ENCODE results near the gene ZNF423. TPM values are rescaled to one million over a fixed set of nuclear protein-coding genes. Genes with fewer than 3 reads are reported as not detected.

The ZNF423 gene
- total and polyA plus RNA-seq, 4 donors: 16.9 to 43.0 (median 34.4) TPM

- Histone ChIP-seq H3K4me1 (ENCODE audit: control insufficient read depth, insufficient read depth, low read length) (peaks cover 43% of the 10 kb centered on the region), H3K4me3 (ENCODE audit: low read depth, low read length) (no peak overlapping the region), H3K36me3 (ENCODE audit: control insufficient read depth, insufficient read depth, low read length) (no peaks in the 10 kb centered on the region), H3K9me3 (ENCODE audit: control insufficient read depth, insufficient read depth, low read length) (no peaks in the 10 kb centered on the region), H3K27ac (ENCODE audit: low read depth, low read length) (no peak overlapping the region), H3K27me3 (ENCODE audit: control insufficient read depth, insufficient read depth, low read length) (no peaks in the 10 kb centered on the region)
- DNase-seq (ENCODE audit: low read depth in 4 of 6, low spot score in 6 of 6): no peak
- 54% methylated on average over 1 of the region's 5 CpGs for WGBS (ENCODE audit: insufficient coverage)
Observed at GRCh38 chr16:49588729-49589384, 267.1 kb downstream of the ZNF423 start.

GRCh38 chr16:49588026-49588425 lies 267.9 kb downstream of the ZNF423 start:
- H3K27ac ChIP-seq (ENCODE audit: low read depth, low read length): no peak overlapping the region
- H3K27me3 ChIP-seq (ENCODE audit: control insufficient read depth, insufficient read depth, low read length): no peaks in the 10 kb centered on the region
- H3K4me3 ChIP-seq (ENCODE audit: low read depth, low read length): no peak overlapping the region
- H3K36me3 ChIP-seq (ENCODE audit: control insufficient read depth, insufficient read depth, low read length): no peaks in the 10 kb centered on the region
- H3K9me3 ChIP-seq (ENCODE audit: control insufficient read depth, insufficient read depth, low read length): no peaks in the 10 kb centered on the region
- H3K4me1 ChIP-seq (ENCODE audit: control insufficient read depth, insufficient read depth, low read length): peaks cover 39% of the 10 kb centered on the region
- no peak for DNase-seq (ENCODE audit: low read depth in 4 of 6, low spot score in 6 of 6)
- WGBS (ENCODE audit: insufficient coverage): 91% methylated on average over 3 of the region's 3 CpGs

- H3K4me1 ChIP-seq (ENCODE audit: control insufficient read depth, insufficient read depth, low read length): peaks cover 34% of the 10 kb centered on the region
- no peak overlapping the region for H3K4me3 ChIP-seq (ENCODE audit: low read depth, low read length)
- WGBS (ENCODE audit: insufficient coverage): 90% methylated on average over 1 of the region's 1 CpG
- no peak overlapping the region for H3K27ac ChIP-seq (ENCODE audit: low read depth, low read length)
- no peaks in the 10 kb centered on the region for H3K27me3 ChIP-seq (ENCODE audit: control insufficient read depth, insufficient read depth, low read length)
- no peaks in the 10 kb centered on the region for H3K9me3 ChIP-seq (ENCODE audit: control insufficient read depth, insufficient read depth, low read length)
- no peaks in the 10 kb centered on the region for H3K36me3 ChIP-seq (ENCODE audit: control insufficient read depth, insufficient read depth, low read length)
- DNase-seq (ENCODE audit: low read depth in 4 of 6, low spot score in 6 of 6): no peak
Observed at GRCh38 chr16:49587511-49587910, 268.4 kb downstream of the ZNF423 start.

GRCh38 chr16:49586466-49587450 lies 269.2 kb downstream of the ZNF423 start:
- Histone ChIP-seq H3K4me3 (ENCODE audit: low read depth, low read length) (no peak overlapping the region), H3K27ac (ENCODE audit: low read depth, low read length) (no peak overlapping the region), H3K27me3 (ENCODE audit: control insufficient read depth, insufficient read depth, low read length) (no peaks in the 10 kb centered on the region), H3K36me3 (ENCODE audit: control insufficient read depth, insufficient read depth, low read length) (no peaks in the 10 kb centered on the region), H3K9me3 (ENCODE audit: control insufficient read depth, insufficient read depth, low read length) (no peaks in the 10 kb centered on the region), H3K4me1 (ENCODE audit: control insufficient read depth, insufficient read depth, low read length) (peaks cover 35% of the 10 kb centered on the region)
- DNase-seq (ENCODE audit: low read depth in 4 of 6, low spot score in 6 of 6): peak in 2 of 6 donors; percentile 53 to 84
- WGBS (ENCODE audit: insufficient coverage): 38% methylated on average over 27 of the region's 28 CpGs

GRCh38 chr16:49585143-49585832 lies 270.6 kb downstream of the ZNF423 start:
- Histone ChIP-seq H3K27ac (ENCODE audit: low read depth, low read length) (no peak overlapping the region), H3K4me1 (ENCODE audit: control insufficient read depth, insufficient read depth, low read length) (peaks cover 34% of the 10 kb centered on the region), H3K9me3 (ENCODE audit: control insufficient read depth, insufficient read depth, low read length) (no peaks in the 10 kb centered on the region), H3K27me3 (ENCODE audit: control insufficient read depth, insufficient read depth, low read length) (no peaks in the 10 kb centered on the region), H3K4me3 (ENCODE audit: low read depth, low read length) (no peak overlapping the region), H3K36me3 (ENCODE audit: control insufficient read depth, insufficient read depth, low read length) (no peaks in the 10 kb centered on the region)
- DNase-seq (ENCODE audit: low read depth in 4 of 6, low spot score in 6 of 6): peak in 1 of 6 donors; percentile 81
- 77% methylated on average over 3 of the region's 11 CpGs for WGBS (ENCODE audit: insufficient coverage)

- no peaks in the 10 kb centered on the region for H3K36me3 ChIP-seq (ENCODE audit: control insufficient read depth, insufficient read depth, low read length)
- WGBS (ENCODE audit: insufficient coverage): no CpG with 5 or more reads among the region's 3 CpGs
- no peak overlapping the region for H3K4me3 ChIP-seq (ENCODE audit: low read depth, low read length)
- DNase-seq (ENCODE audit: low read depth in 4 of 6, low spot score in 6 of 6): no peak
- H3K9me3 ChIP-seq (ENCODE audit: control insufficient read depth, insufficient read depth, low read length): no peaks in the 10 kb centered on the region
- no peaks in the 10 kb centered on the region for H3K27me3 ChIP-seq (ENCODE audit: control insufficient read depth, insufficient read depth, low read length)
- no peak overlapping the region for H3K27ac ChIP-seq (ENCODE audit: low read depth, low read length)
- peaks cover 24% of the 10 kb centered on the region for H3K4me1 ChIP-seq (ENCODE audit: control insufficient read depth, insufficient read depth, low read length)
Observed at GRCh38 chr16:49583911-49584310, 272.0 kb downstream of the ZNF423 start.

GRCh38 chr16:49581630-49582298 lies 274.1 kb downstream of the ZNF423 start:
- Histone ChIP-seq H3K36me3 (ENCODE audit: control insufficient read depth, insufficient read depth, low read length) (no peaks in the 10 kb centered on the region), H3K4me1 (ENCODE audit: control insufficient read depth, insufficient read depth, low read length) (peaks cover 37% of the 10 kb centered on the region), H3K9me3 (ENCODE audit: control insufficient read depth, insufficient read depth, low read length) (no peaks in the 10 kb centered on the region), H3K27ac (ENCODE audit: low read depth, low read length) (no peak overlapping the region), H3K4me3 (ENCODE audit: low read depth, low read length) (no peak overlapping the region), H3K27me3 (ENCODE audit: control insufficient read depth, insufficient read depth, low read length) (no peaks in the 10 kb centered on the region)
- DNase-seq (ENCODE audit: low read depth in 4 of 6, low spot score in 6 of 6): peak in 1 of 6 donors; percentile 80
- WGBS (ENCODE audit: insufficient coverage): 57% methylated on average over 10 of the region's 13 CpGs

- Histone ChIP-seq H3K27ac (ENCODE audit: low read depth, low read length) (peak overlapping the region; percentile 68), H3K36me3 (ENCODE audit: control insufficient read depth, insufficient read depth, low read length) (no peaks in the 10 kb centered on the region), H3K27me3 (ENCODE audit: control insufficient read depth, insufficient read depth, low read length) (no peaks in the 10 kb centered on the region), H3K4me1 (ENCODE audit: control insufficient read depth, insufficient read depth, low read length) (peaks cover 34% of the 10 kb centered on the region), H3K9me3 (ENCODE audit: control insufficient read depth, insufficient read depth, low read length) (no peaks in the 10 kb centered on the region), H3K4me3 (ENCODE audit: low read depth, low read length) (no peak overlapping the region)
- DNase-seq (ENCODE audit: low read depth in 4 of 6, low spot score in 6 of 6): no peak
- WGBS (ENCODE audit: insufficient coverage): 40% methylated on average over 7 of the region's 16 CpGs
Observed at GRCh38 chr16:49580751-49581303, 275.1 kb downstream of the ZNF423 start.
